H9 (cell line): Measurements from ENCODE around the gene GSTK1. TPM values are rescaled to one million over a fixed set of nuclear protein-coding genes. Genes with fewer than 3 reads are reported as not detected.

Experiments
- DNase-seq: peaks from one replicate; pipeline ENCODE4 v3.0.0-alpha.2; 2017
- H2AFZ ChIP-seq: one replicate; pipeline ENCODE4 v1.6.1; 2013; ENCODE audit warnings: mild to moderate bottlenecking, low read length, control low read depth, moderate library complexity
- H2AK5ac ChIP-seq: 2 replicates; pipeline ENCODE4 v1.6.1; 2013; ENCODE audit warnings: low read length, control low read depth, mixed read lengths; ENCODE audit not compliant: insufficient read length
- H2BK120ac ChIP-seq: one replicate; pipeline ENCODE4 v1.6.1; 2013; ENCODE audit warnings: low read depth, mild to moderate bottlenecking, low read length, control low read depth, inconsistent platforms; ENCODE audit not compliant: poor library complexity, severe bottlenecking
- H2BK12ac ChIP-seq: 2 replicates; pipeline ENCODE4 v1.6.1; 2013; ENCODE audit warnings: low read length, control low read depth, mixed read lengths, low read depth; ENCODE audit not compliant: insufficient read length
- H2BK15ac ChIP-seq: 2 replicates; pipeline ENCODE4 v1.6.1; 2013; ENCODE audit warnings: low read depth, low read length, control low read depth
- H2BK20ac ChIP-seq: one replicate; pipeline ENCODE4 v1.6.1; 2013; ENCODE audit warnings: low read depth, mild to moderate bottlenecking, low read length, control low read depth, inconsistent platforms; ENCODE audit not compliant: poor library complexity, severe bottlenecking
- H2BK5ac ChIP-seq: 2 replicates; pipeline ENCODE4 v1.6.1; 2013; ENCODE audit warnings: low read length, control low read depth, mixed read lengths; ENCODE audit not compliant: insufficient read length
- H3K14ac ChIP-seq: 2 replicates; pipeline ENCODE4 v1.6.1; 2013; ENCODE audit warnings: low read length, control low read depth; ENCODE audit not compliant: insufficient read depth
- H3K18ac ChIP-seq: 2 replicates; pipeline ENCODE4 v1.6.1; 2013; ENCODE audit warnings: low read depth, mild to moderate bottlenecking, mixed read lengths, low read length, control low read depth; ENCODE audit not compliant: insufficient read length
- H3K23ac ChIP-seq: 2 replicates; pipeline ENCODE4 v1.6.1; 2013; ENCODE audit warnings: low read length, control low read depth, mixed read lengths, low read depth; ENCODE audit not compliant: insufficient read length
- H3K23me2 ChIP-seq: 2 replicates; pipeline ENCODE4 v1.6.1; 2013; ENCODE audit warnings: low read depth, mild to moderate bottlenecking, mixed read lengths, low read length, control low read depth; ENCODE audit not compliant: insufficient read length, poor library complexity, severe bottlenecking
- H3K27ac ChIP-seq: 2 replicates; pipeline ENCODE4 v1.5.1; 2013; ENCODE audit warnings: low read length, control low read depth, mixed read lengths, low read depth; ENCODE audit not compliant: insufficient read length
- H3K27me3 ChIP-seq: 2 replicates; pipeline ENCODE4 v1.6.1; 2013; ENCODE audit warnings: low read length, control low read depth, inconsistent platforms; ENCODE audit not compliant: insufficient read depth
- H3K4ac ChIP-seq: 2 replicates; pipeline ENCODE4 v1.6.1; 2013; ENCODE audit warnings: low read depth, mild to moderate bottlenecking, control low read depth, inconsistent platforms, low read length, moderate library complexity
- H3K4me1 ChIP-seq: 2 replicates; pipeline ENCODE4 v1.6.1; 2013; ENCODE audit warnings: low read length, control low read depth, inconsistent platforms; ENCODE audit not compliant: insufficient read depth
- H3K4me2 ChIP-seq: 2 replicates; pipeline ENCODE4 v1.6.1; 2013; ENCODE audit warnings: low read length, control low read depth, mixed read lengths; ENCODE audit not compliant: insufficient read length, insufficient read depth
- H3K56ac ChIP-seq: 2 replicates; pipeline ENCODE4 v1.6.1; 2013; ENCODE audit warnings: low read depth, mild to moderate bottlenecking, mixed read lengths, low read length, control low read depth; ENCODE audit not compliant: insufficient read length
- H3K79me1 ChIP-seq: 2 replicates; pipeline ENCODE4 v1.6.1; 2013; ENCODE audit warnings: low read depth, mild to moderate bottlenecking, moderate library complexity, low read length, control low read depth, inconsistent platforms; ENCODE audit not compliant: insufficient read depth, poor library complexity, severe bottlenecking
- H3K79me2 ChIP-seq: 2 replicates; pipeline ENCODE4 v1.6.1; 2013; ENCODE audit warnings: low read length, control low read depth, inconsistent platforms; ENCODE audit not compliant: insufficient read depth
- H3K9ac ChIP-seq: 2 replicates; pipeline ENCODE4 v1.6.1; 2013; ENCODE audit warnings: low read length, control low read depth, mixed read lengths; ENCODE audit not compliant: insufficient read length; ENCODE audit errors: extremely low read depth
- H3K9me3 ChIP-seq: one replicate; pipeline ENCODE4 v1.6.1; 2013; ENCODE audit warnings: low read depth, low read length, inconsistent platforms; ENCODE audit not compliant: control insufficient read depth
- H3T11ph ChIP-seq: one replicate; pipeline ENCODE4 v1.6.1; 2013; ENCODE audit warnings: mild to moderate bottlenecking, low read length, control low read depth, inconsistent platforms
- H4K20me1 ChIP-seq: one replicate; pipeline ENCODE4 v1.6.1; 2013; ENCODE audit not compliant: control insufficient read depth, insufficient read length, insufficient read depth
- H4K5ac ChIP-seq: 2 replicates; pipeline ENCODE4 v1.6.1; 2013; ENCODE audit warnings: low read depth, mild to moderate bottlenecking, mixed read lengths, low read length, control low read depth; ENCODE audit not compliant: insufficient read length
- H4K8ac ChIP-seq: replicated peaks from 2 replicates; pipeline ENCODE4 v1.6.1; 2013; ENCODE audit warnings: low read length, control low read depth, mixed read lengths, low read depth; ENCODE audit not compliant: insufficient read length
- H4K91ac ChIP-seq: 2 replicates; pipeline ENCODE4 v1.6.1; 2013; ENCODE audit warnings: low read depth, mild to moderate bottlenecking, moderate library complexity, mixed read lengths, low read length, control low read depth; ENCODE audit not compliant: insufficient read length
- H3K27ac Mint-ChIP-seq, 3 experiments: 2 replicates in 2 of 3; 3 replicates in 1 of 3; pipeline ENCODE4 v1.8.0; 2020 to 2021; ENCODE audit warnings: mixed read lengths in 3 of 3, mild to moderate bottlenecking in 1 of 3, moderate library complexity in 1 of 3
- H3K27me3 Mint-ChIP-seq: 2 replicates; pipeline ENCODE4 v1.8.0; 2021; ENCODE audit warnings: low read depth, mild to moderate bottlenecking, moderate library complexity, mixed read lengths
- H3K36me3 Mint-ChIP-seq, 3 experiments: 2 replicates in 2 of 3; 3 replicates in 1 of 3; pipeline ENCODE4 v1.8.0; 2020 to 2021; ENCODE audit warnings: low read depth in 3 of 3, mixed read lengths in 3 of 3; ENCODE audit not compliant: insufficient read depth in 1 of 3
- H3K4me1 Mint-ChIP-seq, 2 experiments: 2 replicates each; pipeline ENCODE4 v1.8.0; 2020; ENCODE audit warnings: mixed read lengths in 2 of 2
- H3K4me3 Mint-ChIP-seq, 2 experiments: 2 replicates in 1 of 2; 3 replicates in 1 of 2; pipeline ENCODE4 v1.8.0; 2020 to 2021; ENCODE audit warnings: mild to moderate bottlenecking in 2 of 2, mixed read lengths in 2 of 2, moderate library complexity in 1 of 2
- H3K9me3 Mint-ChIP-seq, 2 experiments: 2 replicates in 1 of 2; 3 replicates in 1 of 2; pipeline ENCODE4 v1.8.0; 2020; ENCODE audit warnings: mild to moderate bottlenecking in 2 of 2, mixed read lengths in 2 of 2, moderate library complexity in 1 of 2
- WGBS: extraction: QIAGEN DNeasy Blood & Tissue Kit; methylation state at CpG from one replicate; pipeline ENCODE4 v1.1.7; 2013; ENCODE audit warnings: missing lambda C conversion rate, low lambda C conversion rate, mixed read lengths; ENCODE audit not compliant: insufficient read length; ENCODE audit errors: extremely low coverage; 5-methylcytosine and 5-hydroxymethylcytosine counted together
- total RNA-seq: library from RNA; stranded (reverse); gene quantifications from 2 replicates; pipeline ENCODE4 v1.2.1, GENCODE V29; 2021
- TF ChIP-seq, protein P1 (sequence below): fragments of 200-600 bp; sonication (generic); conservative IDR thresholded peaks from 3 replicates; pipeline ENCODE4 v1.8.0; 2021; ENCODE audit warnings: antibody characterized with exemption, mild to moderate bottlenecking

Gene GSTK1
- total RNA-seq, 1 experiment from 2014 or later, result 36.1 TPM

DNA sequence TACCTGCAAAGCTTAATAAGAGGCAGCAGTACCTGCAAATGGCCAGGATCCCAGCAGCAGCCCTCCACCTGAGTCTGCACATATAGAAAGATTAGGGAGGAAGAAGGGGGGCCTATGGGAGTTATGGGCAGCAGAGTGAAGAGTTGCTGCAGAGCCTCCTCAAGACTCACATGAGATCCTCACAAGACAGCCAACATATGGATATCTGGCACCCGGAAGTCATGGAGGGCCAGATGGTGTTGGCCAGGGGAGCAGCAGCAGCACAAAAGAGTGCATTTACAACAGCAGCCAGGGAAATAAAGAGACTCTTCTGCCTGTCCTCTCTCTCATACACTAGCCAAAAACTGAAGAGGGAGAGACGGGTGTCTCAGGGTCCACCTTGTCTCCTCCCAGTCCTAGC is 45.4 kb upstream of the GSTK1 start:
- no peak overlapping the region for H3K4me2 ChIP-seq
- H3T11ph ChIP-seq, result no peak overlapping the region
- no peak overlapping the region for H2BK15ac ChIP-seq
- no peaks in the 10 kb centered on the region for H3K4me1 Mint-ChIP-seq
- no peak overlapping the region for H2BK120ac ChIP-seq
- DNase-seq, result no peak
- no peak overlapping the region for H2AK5ac ChIP-seq
- H4K20me1 ChIP-seq, result no peaks in the 10 kb centered on the region
- H4K5ac ChIP-seq, result no peak overlapping the region
- H3K79me2 ChIP-seq, result no peaks in the 10 kb centered on the region
- H3K27me3 Mint-ChIP-seq, result peaks cover 9% of the 10 kb centered on the region; the same call in 1 of the 2 replicates
- TF ChIP-seq, protein P1, sequence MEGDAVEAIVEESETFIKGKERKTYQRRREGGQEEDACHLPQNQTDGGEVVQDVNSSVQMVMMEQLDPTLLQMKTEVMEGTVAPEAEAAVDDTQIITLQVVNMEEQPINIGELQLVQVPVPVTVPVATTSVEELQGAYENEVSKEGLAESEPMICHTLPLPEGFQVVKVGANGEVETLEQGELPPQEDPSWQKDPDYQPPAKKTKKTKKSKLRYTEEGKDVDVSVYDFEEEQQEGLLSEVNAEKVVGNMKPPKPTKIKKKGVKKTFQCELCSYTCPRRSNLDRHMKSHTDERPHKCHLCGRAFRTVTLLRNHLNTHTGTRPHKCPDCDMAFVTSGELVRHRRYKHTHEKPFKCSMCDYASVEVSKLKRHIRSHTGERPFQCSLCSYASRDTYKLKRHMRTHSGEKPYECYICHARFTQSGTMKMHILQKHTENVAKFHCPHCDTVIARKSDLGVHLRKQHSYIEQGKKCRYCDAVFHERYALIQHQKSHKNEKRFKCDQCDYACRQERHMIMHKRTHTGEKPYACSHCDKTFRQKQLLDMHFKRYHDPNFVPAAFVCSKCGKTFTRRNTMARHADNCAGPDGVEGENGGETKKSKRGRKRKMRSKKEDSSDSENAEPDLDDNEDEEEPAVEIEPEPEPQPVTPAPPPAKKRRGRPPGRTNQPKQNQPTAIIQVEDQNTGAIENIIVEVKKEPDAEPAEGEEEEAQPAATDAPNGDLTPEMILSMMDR, result no peak
- no peak overlapping the region for H3K4me3 Mint-ChIP-seq
- H3K18ac ChIP-seq, result no peak overlapping the region
- H3K9me3 Mint-ChIP-seq, result peaks cover 0 to 5% of the 10 kb centered on the region in 2 experiments; a peak in 1 of 5 replicates
- no peak overlapping the region for H3K4ac ChIP-seq
- no peaks in the 10 kb centered on the region for H3K23me2 ChIP-seq
- H3K27ac ChIP-seq, result no peak overlapping the region
- H2BK5ac ChIP-seq, result no peak overlapping the region
- no peaks in the 10 kb centered on the region for H3K36me3 Mint-ChIP-seq
- no peak overlapping the region for H3K23ac ChIP-seq
- no peaks in the 10 kb centered on the region for H3K27me3 ChIP-seq
- H3K9ac ChIP-seq, result no peak overlapping the region
- no peaks in the 10 kb centered on the region for H3K4me1 ChIP-seq
- no CpG with 5 or more reads among the region's 2 CpGs for WGBS
- H2BK20ac ChIP-seq, result no peak overlapping the region
- no peak overlapping the region for H3K56ac ChIP-seq
- no peak overlapping the region for H2BK12ac ChIP-seq
- H3K27ac Mint-ChIP-seq, result no peak overlapping the region
- no peak overlapping the region for H4K8ac ChIP-seq
- no peak overlapping the region for H4K91ac ChIP-seq
- H2AFZ ChIP-seq, result no peak overlapping the region
- no peak overlapping the region for H3K14ac ChIP-seq
- H3K79me1 ChIP-seq, result no peaks in the 10 kb centered on the region
- no peaks in the 10 kb centered on the region for H3K9me3 ChIP-seq
